HG02759 (cell line): Measurements from ENCODE around the gene PUS1.
"Not testable (repeated sequence)": the region's sequence is repeated elsewhere in the genome, so short reads cannot be mapped to it uniquely, and the experiment has no call there.

Experiments
- ATAC-seq: cut with Tn5 transposase; IDR thresholded peaks from one replicate; pipeline ENCODE4 v1.9.1; 2021; ENCODE audit warnings: mild to moderate bottlenecking, moderate library complexity; ENCODE audit not compliant: unreplicated experiment

PUS1 gene

GRCh38 chr12:131928711-131929580 is at the start of gene PUS1:
PUS1 (plus strand) TSS chr12:131929276; CDS start chr12:131929723, 447 bp downstream.
- ATAC-seq = peak; percentile 71

- ATAC-seq = no peak
Observed at GRCh38 chr12:131882804-131883520, 46.1 kb upstream of the PUS1 start.

- ATAC-seq = no peak
Observed at GRCh38 chr12:131883521-131883900, 45.6 kb upstream of the PUS1 start.

GRCh38 chr12:131885076-131885475 is 44.0 kb upstream of the PUS1 start:
- ATAC-seq = not testable (repeated sequence)

- no peak for ATAC-seq
Observed at GRCh38 chr12:131885543-131886057, 43.5 kb upstream of the PUS1 start.

GRCh38 chr12:131891722-131892121 is 37.4 kb upstream of the PUS1 start:
- not testable (repeated sequence) for ATAC-seq

- ATAC-seq = no peak
Observed at GRCh38 chr12:131892711-131893604, 36.1 kb upstream of the PUS1 start.

- ATAC-seq = no peak
Observed at GRCh38 chr12:131893605-131894312, 35.3 kb upstream of the PUS1 start.

- peak; percentile 86 for ATAC-seq
Observed at GRCh38 chr12:131894313-131894860, 34.7 kb upstream of the PUS1 start, which contains the start of gene ULK1. ULK1 (plus strand) TSS chr12:131894622; CDS start chr12:131895002, 380 bp downstream.

GRCh38 chr12:131894981-131895639 is 34.0 kb upstream of the PUS1 start:
- no peak for ATAC-seq

GRCh38 chr12:131895640-131896079 is 33.4 kb upstream of the PUS1 start:
- no peak for ATAC-seq

- ATAC-seq = peak; percentile 68
Observed at GRCh38 chr12:131896080-131896810, 32.8 kb upstream of the PUS1 start.

GRCh38 chr12:131896811-131897270 is 32.2 kb upstream of the PUS1 start:
- ATAC-seq = no peak

- ATAC-seq = no peak
Observed at GRCh38 chr12:131897276-131897675, 31.8 kb upstream of the PUS1 start.

GRCh38 chr12:131897875-131898274 is 31.2 kb upstream of the PUS1 start:
- ATAC-seq = no peak

- ATAC-seq = no peak
Observed at GRCh38 chr12:131900397-131900796, 28.7 kb upstream of the PUS1 start.

GRCh38 chr12:131901431-131902331 is 27.4 kb upstream of the PUS1 start:
- no peak for ATAC-seq
